Muscle layer of colon (tissue), 2 donors: ENCODE measurements around the gene CYP46A1.

Experiments
- H3K27ac ChIP-seq: one replicate; pipeline ENCODE4 v1.7.0; 2013; ENCODE audit warnings: low read depth, mild to moderate bottlenecking, low read length, moderate library complexity
- H3K27me3 ChIP-seq, 2 donors: one replicate each; pipeline ENCODE4 v1.7.0; 2013; ENCODE audit warnings: low read length in 2 of 2, mild to moderate bottlenecking in 2 of 2; ENCODE audit not compliant: insufficient read depth in 2 of 2, control insufficient read depth in 1 of 2
- H3K36me3 ChIP-seq: one replicate; pipeline ENCODE4 v1.7.0; 2013; ENCODE audit warnings: mild to moderate bottlenecking, low read length; ENCODE audit not compliant: insufficient read depth
- H3K4me1 ChIP-seq: one replicate; pipeline ENCODE4 v1.7.0; 2013; ENCODE audit warnings: mild to moderate bottlenecking, low read length; ENCODE audit not compliant: insufficient read depth
- H3K4me3 ChIP-seq, 2 donors: one replicate each; pipeline ENCODE4 v1.7.0; 2013; ENCODE audit warnings: low read length in 2 of 2, low read depth in 1 of 2, mild to moderate bottlenecking in 1 of 2, moderate library complexity in 1 of 2
- H3K9ac ChIP-seq: one replicate; pipeline ENCODE4 v1.7.0; 2013; ENCODE audit warnings: low read length
- H3K9me3 ChIP-seq: one replicate; pipeline ENCODE4 v1.7.0; 2013; ENCODE audit warnings: mild to moderate bottlenecking, low read length
- donor health status: abdominal sarcoma.
- donor health status: Adenocarcinoma of cecum.

CYP46A1 gene

GRCh38 chr14:99708449-99708848 is 24.4 kb downstream of the CYP46A1 start:
- H3K4me1 ChIP-seq, result no peaks in the 10 kb centered on the region

GRCh38 chr14:99713972-99714371 is 29.9 kb downstream of the CYP46A1 start:
- H3K27me3 ChIP-seq, result no peaks in the 10 kb centered on the region
- H3K4me3 ChIP-seq, result no peak overlapping the region
- no peaks in the 10 kb centered on the region for H3K9me3 ChIP-seq
- H3K4me1 ChIP-seq, result no peaks in the 10 kb centered on the region
- no peaks in the 10 kb centered on the region for H3K36me3 ChIP-seq
- no peak overlapping the region for H3K27ac ChIP-seq
- H3K9ac ChIP-seq, result no peak overlapping the region

More at GRCh38 chr14:99708449-99708848, 24.4 kb downstream of the CYP46A1 start:
- H3K27ac ChIP-seq, result no peak overlapping the region
- H3K9ac ChIP-seq, result no peak overlapping the region
- no peaks in the 10 kb centered on the region for H3K27me3 ChIP-seq
- no peak overlapping the region for H3K4me3 ChIP-seq
- H3K9me3 ChIP-seq, result no peaks in the 10 kb centered on the region
- no peaks in the 10 kb centered on the region for H3K36me3 ChIP-seq

GRCh38 chr14:99715266-99716000 is 31.3 kb downstream of the CYP46A1 start:
- Histone ChIP-seq H3K27ac (no peak overlapping the region), H3K9ac (no peak overlapping the region), H3K36me3 (no peaks in the 10 kb centered on the region), H3K4me3 (no peak overlapping the region), H3K27me3 (no peaks in the 10 kb centered on the region), H3K4me1 (no peaks in the 10 kb centered on the region), H3K9me3 (no peaks in the 10 kb centered on the region)

- no peak overlapping the region for H3K4me3 ChIP-seq
- no peaks in the 10 kb centered on the region for H3K36me3 ChIP-seq
- H3K27ac ChIP-seq, result no peak overlapping the region
- H3K9ac ChIP-seq, result no peak overlapping the region
- H3K27me3 ChIP-seq, result no peaks in the 10 kb centered on the region
- H3K9me3 ChIP-seq, result no peaks in the 10 kb centered on the region
- no peaks in the 10 kb centered on the region for H3K4me1 ChIP-seq
Measured at GRCh38 chr14:99716091-99716849, 32.2 kb downstream of the CYP46A1 start.

GRCh38 chr14:99716850-99717681 is 33.0 kb downstream of the CYP46A1 start:
- Histone ChIP-seq H3K9ac (no peak overlapping the region), H3K36me3 (no peaks in the 10 kb centered on the region)

GRCh38 chr14:99717682-99718013 is 33.5 kb downstream of the CYP46A1 start:
- H3K27ac ChIP-seq, result no peak overlapping the region
- no peaks in the 10 kb centered on the region for H3K4me1 ChIP-seq
- H3K36me3 ChIP-seq, result no peaks in the 10 kb centered on the region
- no peak overlapping the region for H3K9ac ChIP-seq
- no peak overlapping the region for H3K4me3 ChIP-seq
- no peaks in the 10 kb centered on the region for H3K9me3 ChIP-seq
- H3K27me3 ChIP-seq, result no peaks in the 10 kb centered on the region

More at GRCh38 chr14:99716850-99717681, 33.0 kb downstream of the CYP46A1 start:
- Histone ChIP-seq H3K4me1 (no peaks in the 10 kb centered on the region), H3K4me3 (no peak overlapping the region), H3K27ac (no peak overlapping the region), H3K9me3 (no peaks in the 10 kb centered on the region), H3K27me3 (no peaks in the 10 kb centered on the region)

- no peak overlapping the region for H3K4me3 ChIP-seq
- no peaks in the 10 kb centered on the region for H3K4me1 ChIP-seq
- H3K27ac ChIP-seq, result no peak overlapping the region
- no peaks in the 10 kb centered on the region for H3K9me3 ChIP-seq
- H3K27me3 ChIP-seq, result no peaks in the 10 kb centered on the region
- H3K9ac ChIP-seq, result no peak overlapping the region
- no peaks in the 10 kb centered on the region for H3K36me3 ChIP-seq
Measured at GRCh38 chr14:99718031-99718810, 34.1 kb downstream of the CYP46A1 start.

- Histone ChIP-seq H3K4me3 (no peak overlapping the region), H3K27me3 (no peaks in the 10 kb centered on the region), H3K27ac (no peak overlapping the region), H3K9me3 (no peaks in the 10 kb centered on the region), H3K9ac (no peak overlapping the region), H3K36me3 (no peaks in the 10 kb centered on the region), H3K4me1 (no peaks in the 10 kb centered on the region)
Measured at GRCh38 chr14:99718811-99719192, 34.7 kb downstream of the CYP46A1 start.

- Histone ChIP-seq H3K27me3 (no peaks in the 10 kb centered on the region), H3K27ac (no peak overlapping the region), H3K4me1 (no peaks in the 10 kb centered on the region), H3K9ac (no peak overlapping the region), H3K4me3 (no peak overlapping the region), H3K36me3 (no peaks in the 10 kb centered on the region), H3K9me3 (no peaks in the 10 kb centered on the region)
Measured at GRCh38 chr14:99720941-99721791, 37.1 kb downstream of the CYP46A1 start.

GRCh38 chr14:99721792-99722516 is 37.9 kb downstream of the CYP46A1 start:
- Histone ChIP-seq H3K9me3 (no peaks in the 10 kb centered on the region), H3K4me3 (no peak overlapping the region), H3K36me3 (no peaks in the 10 kb centered on the region), H3K4me1 (no peaks in the 10 kb centered on the region), H3K9ac (no peak overlapping the region), H3K27me3 (no peaks in the 10 kb centered on the region), H3K27ac (no peak overlapping the region)
